HAP-1 (cell line): ENCODE results near the gene ECI2.
"Not testable (repeated sequence)": the region's sequence is repeated elsewhere in the genome, so short reads cannot be mapped to it uniquely, and the experiment has no call there.

Source experiments
- DNase-seq, 2 experiments: peaks; one replicate each; pipeline ENCODE4 v3.0.0-alpha.2; 2016 to 2020; ENCODE audit warnings: low spot score in 2 of 2
- H3K27me3 ChIP-seq: fragments of 250-450 bp; sonication (Bioruptor Pico); 2 replicates; pipeline ENCODE4 v1.5.1; 2020; ENCODE audit warnings: low read depth, mild to moderate bottlenecking, moderate library complexity
- H3K36me3 ChIP-seq: fragments of 250-450 bp; sonication (Bioruptor Pico); replicated peaks from 2 replicates; pipeline ENCODE4 v1.5.1; 2020; ENCODE audit warnings: mild to moderate bottlenecking
- H3K4me1 ChIP-seq: fragments of 250-450 bp; sonication (Bioruptor Pico); 2 replicates; pipeline ENCODE4 v1.5.1; 2020; ENCODE audit warnings: mild to moderate bottlenecking
- H3K4me3 ChIP-seq: fragments of 250-450 bp; sonication (Bioruptor Pico); 2 replicates; pipeline ENCODE4 v1.5.1; 2020; ENCODE audit warnings: mild to moderate bottlenecking, moderate library complexity
- H3K9me3 ChIP-seq: fragments of 250-450 bp; sonication (Bioruptor Pico); 2 replicates; pipeline ENCODE4 v1.5.1; 2020; ENCODE audit warnings: mild to moderate bottlenecking, moderate library complexity
- in situ Hi-C: fragments of 300-500 bp; cut with MboI; formaldehyde crosslinking; loops from 3 replicates; pipeline ENCODE4 v1.14.3; 2020; ENCODE audit warnings: low sequenced_read_pairs, inconsistent platforms, mixed read lengths

Gene ECI2

DNA sequence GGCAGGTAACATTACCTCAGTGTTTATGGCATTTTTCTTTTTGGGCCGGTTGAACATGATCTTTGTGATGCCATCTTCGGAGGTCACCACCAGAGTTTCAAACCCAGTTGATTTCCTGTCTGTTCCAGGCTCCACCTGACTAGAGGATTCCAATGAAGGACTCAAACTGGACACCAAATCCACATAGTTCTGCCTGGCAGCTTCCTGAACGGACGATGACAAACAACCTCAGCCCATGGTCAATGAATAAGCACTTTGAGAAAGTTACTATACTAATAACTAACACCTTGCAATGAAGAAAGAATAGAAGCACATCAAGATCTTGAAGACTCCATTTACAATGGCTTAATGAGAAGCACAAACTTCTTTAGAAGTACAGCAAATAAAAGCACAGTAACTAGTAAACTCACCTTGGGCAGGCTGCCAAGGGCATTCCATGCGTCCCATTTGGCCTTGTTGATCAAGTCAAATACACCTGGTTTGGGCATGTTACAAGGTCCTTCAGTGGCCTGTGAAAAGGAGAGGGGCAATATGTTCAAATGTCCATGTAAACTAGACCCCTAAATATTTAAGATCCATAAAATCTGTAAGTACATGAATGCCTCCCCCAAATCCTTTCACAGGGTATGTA, 4.9 kb downstream of the ECI2 start:
- Histone ChIP-seq H3K36me3 (peaks cover 52% of the 10 kb centered on the region), H3K27me3 (no peaks in the 10 kb centered on the region), H3K9me3 (peaks cover 2% of the 10 kb centered on the region; the same call in 1 of the 2 replicates), H3K4me3 (no peak overlapping the region), H3K4me1 (peaks cover 6% of the 10 kb centered on the region)
- in situ Hi-C loops = no loop called here
- DNase-seq = peak in 1 of 2 experiments; percentile 10

DNA sequence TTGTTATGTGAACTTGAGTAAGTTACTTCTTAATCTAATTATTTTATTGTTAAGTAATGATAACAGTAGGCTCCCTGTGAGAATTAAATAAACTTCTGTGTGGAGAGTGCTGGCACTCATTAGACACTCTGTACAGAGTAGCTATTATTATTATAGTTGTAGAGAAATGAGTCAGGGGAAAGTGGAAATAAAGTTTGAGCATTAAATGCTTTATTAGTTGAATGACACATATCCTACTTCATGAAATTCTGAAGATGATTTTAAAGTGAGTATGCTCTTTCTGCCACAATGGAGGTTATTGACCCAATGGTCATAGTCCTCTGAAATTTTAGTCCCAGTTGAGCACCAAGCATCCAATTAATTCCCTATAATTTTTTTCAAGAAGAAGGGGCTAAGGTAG, 5.9 kb downstream of the ECI2 start:
- no peak for DNase-seq
- peaks cover 63% of the 10 kb centered on the region for H3K36me3 ChIP-seq
- peaks cover 2% of the 10 kb centered on the region; the same call in 1 of the 2 replicates for H3K9me3 ChIP-seq
- in situ Hi-C loops = no loop called here
- H3K27me3 ChIP-seq = no peaks in the 10 kb centered on the region
- H3K4me1 ChIP-seq = peaks cover 6% of the 10 kb centered on the region
- H3K4me3 ChIP-seq = no peak overlapping the region

DNA sequence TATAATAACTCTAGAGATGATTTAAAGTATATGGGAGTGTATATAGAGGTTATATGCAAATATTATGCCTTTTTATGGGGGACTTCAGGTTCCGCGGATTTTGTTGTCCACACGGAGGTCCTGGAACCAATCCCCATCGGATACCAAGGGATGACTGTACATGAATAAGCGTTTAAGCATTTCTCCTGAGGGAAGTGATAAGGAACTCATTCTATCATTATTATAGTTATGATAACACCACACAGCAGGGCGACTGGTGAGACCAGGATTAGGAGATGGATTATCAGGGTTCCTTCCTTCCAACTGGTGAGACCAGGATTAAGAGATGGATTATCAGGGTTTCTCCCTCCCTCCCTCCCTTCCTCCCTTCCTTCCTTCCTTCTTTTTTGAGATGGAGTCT, 6.6 kb downstream of the ECI2 start:
- no peaks in the 10 kb centered on the region for H3K27me3 ChIP-seq
- in situ Hi-C loops = no loop called here
- DNase-seq = no peak
- H3K4me3 ChIP-seq = no peak overlapping the region
- peaks cover 67% of the 10 kb centered on the region for H3K36me3 ChIP-seq
- peaks cover 2% of the 10 kb centered on the region; the same call in 1 of the 2 replicates for H3K9me3 ChIP-seq
- H3K4me1 ChIP-seq = peaks cover 1% of the 10 kb centered on the region

DNA sequence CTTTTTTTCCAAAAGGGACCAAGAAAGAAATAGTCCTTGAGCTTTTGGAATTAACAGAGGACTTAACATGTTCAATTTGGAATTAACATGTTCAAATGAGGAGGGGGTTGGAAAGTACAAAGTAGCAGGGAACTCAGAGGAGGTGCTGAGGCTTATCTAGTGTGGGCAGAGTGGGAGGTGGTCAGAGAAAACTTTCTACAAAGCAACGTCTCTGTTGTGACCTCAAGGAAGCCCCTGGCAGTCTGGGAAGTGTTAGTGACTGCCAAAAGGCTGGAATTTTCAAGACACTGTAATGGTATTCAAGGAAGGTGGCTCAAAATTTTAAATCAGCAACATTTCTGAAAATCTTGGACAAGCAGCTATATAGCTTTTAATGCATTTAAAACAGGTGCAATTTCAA, 7.3 kb downstream of the ECI2 start:
- no peak overlapping the region for H3K4me3 ChIP-seq
- peaks cover 2% of the 10 kb centered on the region; the same call in 1 of the 2 replicates for H3K9me3 ChIP-seq
- in situ Hi-C loops = no loop called here
- H3K4me1 ChIP-seq = no peaks in the 10 kb centered on the region
- no peak for DNase-seq
- no peaks in the 10 kb centered on the region for H3K27me3 ChIP-seq
- peaks cover 63% of the 10 kb centered on the region for H3K36me3 ChIP-seq

DNA sequence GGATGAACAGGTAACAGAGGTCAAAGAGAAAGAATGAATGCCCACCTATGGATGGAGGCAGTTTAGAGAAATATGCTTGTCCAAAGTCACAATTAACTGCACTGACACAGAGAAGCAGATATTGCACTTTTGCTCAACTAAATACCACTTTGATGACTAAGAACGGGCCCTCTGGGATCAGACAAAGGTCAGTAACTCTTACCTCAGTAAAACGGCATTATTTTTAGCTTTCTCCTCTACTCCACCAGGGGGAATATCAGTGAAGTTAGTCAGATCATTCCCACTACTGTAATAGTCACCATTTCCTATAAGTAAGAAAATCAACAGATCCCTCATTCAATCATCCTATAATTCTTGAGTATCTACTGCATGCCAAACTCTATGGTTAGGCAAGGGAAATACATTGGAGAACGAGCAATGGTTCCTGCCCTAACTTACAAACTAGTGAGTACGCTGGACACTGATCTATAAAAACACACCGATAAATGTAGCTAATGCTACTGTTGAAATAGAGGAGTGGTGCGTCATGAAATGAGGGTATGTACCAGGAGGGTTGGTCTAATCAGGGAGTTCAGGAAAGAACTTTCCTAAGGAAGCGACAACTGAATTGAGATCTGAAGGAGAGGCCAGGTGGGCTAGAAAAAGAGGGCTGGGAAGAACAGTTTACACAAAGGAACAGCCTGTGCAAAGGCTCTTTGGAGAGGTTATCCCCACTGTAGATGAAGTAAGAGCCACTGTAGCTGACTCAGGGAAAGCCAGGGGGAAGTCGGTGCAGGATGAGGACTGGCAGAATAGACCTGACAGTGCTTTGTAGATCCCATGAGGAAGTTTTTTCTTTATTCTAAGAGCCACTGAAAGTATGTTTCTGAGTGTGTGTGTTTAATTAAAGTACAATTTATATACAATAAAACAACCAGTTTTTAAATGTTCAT, 9.2 kb downstream of the ECI2 start:
- no peaks in the 10 kb centered on the region for H3K4me1 ChIP-seq
- no peaks in the 10 kb centered on the region for H3K27me3 ChIP-seq
- peaks cover 71% of the 10 kb centered on the region for H3K36me3 ChIP-seq
- H3K4me3 ChIP-seq = no peak overlapping the region
- in situ Hi-C loops = no loop called here
- no peak for DNase-seq
- no peaks in the 10 kb centered on the region for H3K9me3 ChIP-seq

GRCh38 chr6:4125500-4125899, 9.9 kb downstream of the ECI2 start:
- peaks cover 70% of the 10 kb centered on the region for H3K36me3 ChIP-seq

DNA sequence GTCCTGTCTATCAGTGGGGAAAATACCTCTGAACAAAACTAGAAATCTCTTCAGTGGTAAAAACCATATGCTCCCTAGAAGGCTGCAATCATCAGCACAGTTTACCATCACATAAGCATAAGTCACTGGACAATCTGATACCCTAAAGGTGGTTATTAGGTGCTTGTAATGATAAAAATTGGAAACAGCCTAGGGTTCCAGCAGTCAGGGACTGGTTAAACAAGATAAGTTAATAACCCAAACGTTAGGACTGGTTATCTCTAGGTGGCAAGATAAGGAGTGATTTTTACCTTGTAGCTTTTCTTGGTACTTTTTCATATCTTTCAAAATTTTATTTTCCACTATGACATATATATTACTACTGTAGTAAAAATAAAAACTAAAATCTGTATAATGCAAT, 11.0 kb downstream of the ECI2 start:
- no peak overlapping the region for H3K4me3 ChIP-seq
- no peaks in the 10 kb centered on the region for H3K27me3 ChIP-seq
- no peaks in the 10 kb centered on the region for H3K4me1 ChIP-seq
- DNase-seq = no peak
- H3K36me3 ChIP-seq = peaks cover 62% of the 10 kb centered on the region
- in situ Hi-C loops = no loop called here
- no peaks in the 10 kb centered on the region for H3K9me3 ChIP-seq

More at GRCh38 chr6:4125500-4125899, 9.9 kb downstream of the ECI2 start:
- Histone ChIP-seq H3K4me1 (no peaks in the 10 kb centered on the region), H3K27me3 (no peaks in the 10 kb centered on the region), H3K9me3 (no peaks in the 10 kb centered on the region), H3K4me3 (no peak overlapping the region)
- in situ Hi-C loops = no loop called here
- no peak for DNase-seq

DNA sequence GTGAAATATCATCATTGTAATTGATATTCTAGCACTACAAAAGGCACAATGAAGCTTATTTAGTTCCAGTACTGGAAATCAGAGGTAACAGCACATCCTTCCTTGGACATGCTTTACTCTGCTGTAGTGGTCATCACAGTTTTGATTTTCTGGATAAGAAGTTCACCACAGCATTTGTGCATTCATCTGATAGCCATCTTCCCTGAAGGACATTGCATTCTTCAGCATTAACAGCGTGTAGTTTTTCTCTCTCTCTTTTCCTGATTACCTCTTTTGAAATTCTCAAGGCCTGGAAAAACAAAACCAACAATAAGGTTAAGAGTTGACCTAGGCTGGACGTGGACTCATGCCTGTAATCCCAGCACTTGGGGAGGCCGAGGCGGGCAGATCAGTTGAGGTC, 19.6 kb downstream of the ECI2 start:
- DNase-seq = no peak
- Histone ChIP-seq H3K36me3 (peaks cover 29% of the 10 kb centered on the region), H3K27me3 (no peaks in the 10 kb centered on the region), H3K4me1 (no peaks in the 10 kb centered on the region), H3K4me3 (no peak overlapping the region), H3K9me3 (no peaks in the 10 kb centered on the region; the same call in 1 of the 2 replicates)
- in situ Hi-C loops = no loop called here

DNA sequence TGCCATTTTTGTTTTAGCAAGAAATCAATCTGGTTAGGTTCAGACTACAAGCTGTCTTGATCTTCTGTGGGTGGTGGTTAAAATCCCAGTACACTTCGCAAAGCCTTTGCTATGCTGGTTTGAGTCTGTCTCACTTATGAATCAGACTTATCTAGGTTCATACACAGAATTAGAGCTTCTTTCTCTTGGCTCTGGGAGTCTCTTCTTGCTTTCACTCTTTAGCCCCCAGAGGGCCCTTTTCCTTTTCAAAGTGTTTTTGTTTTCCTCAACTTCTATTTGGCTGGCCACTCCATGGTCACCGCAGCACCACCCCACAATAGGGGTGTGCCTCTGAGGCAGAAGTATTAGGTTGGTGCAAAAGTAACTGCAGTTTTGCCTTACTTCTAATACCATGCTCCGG, 21.3 kb downstream of the ECI2 start:
- DNase-seq = no peak
- in situ Hi-C loops = no loop called here
- H3K36me3 ChIP-seq = peaks cover 24% of the 10 kb centered on the region

DNA sequence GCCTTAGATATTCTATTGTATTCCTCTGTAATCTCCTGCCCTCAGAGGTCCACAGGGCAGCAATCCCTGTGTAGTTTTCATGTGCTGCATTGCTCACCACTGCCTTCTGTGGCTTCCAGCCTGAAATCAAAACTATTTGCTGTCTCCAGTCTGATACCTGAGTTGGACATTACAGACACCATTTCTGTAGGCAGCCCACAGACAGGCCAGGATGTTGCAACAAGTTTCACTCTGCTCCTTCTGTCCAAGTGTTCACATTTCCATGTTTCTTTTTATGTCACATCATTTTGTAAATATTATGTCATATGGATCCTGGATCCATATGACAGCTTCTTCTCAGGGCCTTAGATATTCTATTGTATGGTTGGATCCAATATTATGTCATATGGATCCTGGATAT, 21.7 kb downstream of the ECI2 start:
- DNase-seq = no peak
- peaks cover 7% of the 10 kb centered on the region for H3K4me1 ChIP-seq
- H3K27me3 ChIP-seq = no peaks in the 10 kb centered on the region
- peaks cover 21% of the 10 kb centered on the region for H3K36me3 ChIP-seq
- in situ Hi-C loops = no loop called here
- no peak overlapping the region for H3K4me3 ChIP-seq
- no peaks in the 10 kb centered on the region; the same call in 1 of the 2 replicates for H3K9me3 ChIP-seq

More for the DNA sequence above, 21.3 kb downstream of the ECI2 start:
- Histone ChIP-seq H3K4me3 (no peak overlapping the region), H3K4me1 (peaks cover 6% of the 10 kb centered on the region), H3K9me3 (no peaks in the 10 kb centered on the region; the same call in 1 of the 2 replicates), H3K27me3 (no peaks in the 10 kb centered on the region)

GRCh38 chr6:4112366-4112765, 23.0 kb downstream of the ECI2 start:
- Histone ChIP-seq H3K4me3 (no peak overlapping the region), H3K36me3 (peaks cover 20% of the 10 kb centered on the region), H3K4me1 (peaks cover 10% of the 10 kb centered on the region), H3K27me3 (no peaks in the 10 kb centered on the region), H3K9me3 (no peaks in the 10 kb centered on the region; the same call in 1 of the 2 replicates)
- in situ Hi-C loops = no loop called here
- DNase-seq = no peak

GRCh38 chr6:4109363-4109815, 26.0 kb downstream of the ECI2 start:
- DNase-seq, H3K36me3 ChIP-seq, H3K4me3 ChIP-seq, H3K4me1 ChIP-seq, H3K9me3 ChIP-seq, H3K27me3 ChIP-seq, in situ Hi-C loops: not testable (repeated sequence)

- peaks cover 10% of the 10 kb centered on the region for H3K4me1 ChIP-seq
- H3K9me3 ChIP-seq = no peaks in the 10 kb centered on the region; the same call in 1 of the 2 replicates
- H3K36me3 ChIP-seq = no peaks in the 10 kb centered on the region
- H3K4me3 ChIP-seq = no peak overlapping the region
- in situ Hi-C loops = no loop called here
- DNase-seq = no peak
- no peaks in the 10 kb centered on the region for H3K27me3 ChIP-seq
Observed at GRCh38 chr6:4108561-4109093, 26.7 kb downstream of the ECI2 start.

DNA sequence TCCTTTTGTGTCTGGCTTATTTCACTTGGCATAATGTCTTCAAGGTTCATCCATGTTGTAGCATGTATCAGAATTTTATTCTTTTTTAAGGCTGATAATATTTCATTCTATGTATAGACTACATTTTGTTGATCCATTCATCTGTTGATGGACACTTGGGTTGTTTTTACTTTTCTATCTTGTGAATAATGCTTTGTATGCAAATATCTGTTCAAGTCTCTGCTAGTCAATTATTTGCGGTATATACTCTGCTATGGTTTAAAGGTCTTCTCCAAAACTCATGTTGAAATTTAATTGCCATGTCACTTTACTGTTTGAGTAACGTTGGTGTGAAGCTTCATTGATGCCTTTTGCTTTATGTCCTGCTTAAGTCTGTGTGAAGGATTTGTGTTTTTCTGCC, 27.5 kb downstream of the ECI2 start:
- Histone ChIP-seq H3K4me1 (peaks cover 10% of the 10 kb centered on the region), H3K36me3 (no peaks in the 10 kb centered on the region), H3K4me3 (no peak overlapping the region), H3K27me3 (no peaks in the 10 kb centered on the region), H3K9me3 (no peaks in the 10 kb centered on the region; the same call in 1 of the 2 replicates)
- in situ Hi-C loops = no loop called here
- no peak for DNase-seq
